Stimulated activated CD4-positive, alpha-beta T cell treated with anti-CD3 and anti-CD28 coated beads, Interleukin-2, amount 100 ng/mL, for 48 hours (primary cell): ENCODE measurements around the gene SCRN1.
"Not testable (repeated sequence)": the region's sequence is repeated elsewhere in the genome, so short reads cannot be mapped to it uniquely, and the experiment has no call there.

ENCODE experiments used
- DNase-seq, 2 donors: peaks; one replicate each; pipeline ENCODE4 v3.0.0-alpha.2; 2020

SCRN1 gene

DNA sequence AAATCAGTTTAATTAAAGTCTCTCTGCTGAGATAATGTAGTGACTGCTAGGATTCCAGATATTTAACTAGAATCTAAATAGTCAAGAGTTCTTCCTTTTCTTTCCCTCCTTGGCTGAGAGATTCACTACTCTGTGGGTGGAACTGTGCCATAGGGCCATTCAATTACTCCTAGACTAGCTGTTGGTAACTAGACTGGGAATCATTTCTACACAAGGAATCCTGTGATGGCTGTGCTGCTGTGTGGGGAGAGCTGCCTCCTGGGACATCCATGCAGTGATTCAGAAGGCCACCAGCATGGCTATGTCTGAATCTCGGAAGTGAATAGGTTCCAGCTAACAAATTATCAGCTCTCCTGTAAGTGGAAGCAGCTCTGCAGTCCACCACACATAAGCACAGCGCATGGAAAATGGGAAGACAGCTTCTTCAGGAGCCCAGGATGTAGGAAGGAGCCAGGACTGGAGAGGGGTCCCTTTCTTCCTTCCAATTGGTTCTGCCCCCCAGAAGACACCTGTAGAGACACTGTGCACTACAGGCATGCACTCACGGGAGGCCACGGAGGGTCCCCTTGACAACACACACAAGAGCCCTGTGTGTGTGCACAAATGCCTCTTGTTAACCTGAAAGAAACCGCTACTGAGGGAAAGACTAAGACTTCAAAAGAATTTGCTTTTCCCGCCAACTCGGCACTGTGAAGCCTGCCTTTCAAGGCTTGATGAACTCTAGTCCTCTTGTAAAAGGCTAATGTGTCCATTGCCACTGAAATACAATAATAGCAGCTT is 66.5 kb downstream of the SCRN1 start:
- DNase-seq, result no peak

DNA sequence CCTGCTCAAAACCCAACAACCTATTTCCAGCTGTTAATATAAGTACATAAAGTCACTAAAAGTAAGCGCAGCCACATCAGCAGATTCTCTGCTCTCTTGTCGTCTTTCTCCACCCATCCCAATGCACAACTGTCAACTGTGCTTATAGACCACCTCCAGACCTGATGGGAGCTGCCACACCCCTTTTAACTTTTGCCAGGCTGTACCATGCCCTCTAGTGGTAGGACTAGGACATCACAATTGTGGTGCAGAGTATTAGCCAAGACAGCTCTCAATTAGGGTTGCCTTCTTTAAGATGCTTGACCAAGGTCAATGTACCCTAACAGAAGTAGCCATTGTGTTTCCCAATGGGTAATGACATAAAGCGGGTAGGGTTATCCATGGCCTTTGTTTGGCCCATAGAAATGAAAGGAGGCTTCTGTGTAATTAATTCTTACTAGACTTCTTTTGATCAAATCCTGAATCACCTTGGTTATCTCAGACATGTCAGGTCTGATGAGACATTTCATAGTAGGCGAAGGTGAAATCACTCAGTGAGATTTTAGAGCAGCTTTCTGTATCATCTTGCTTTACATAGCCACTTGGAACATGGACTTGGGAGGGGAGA is 68.1 kb downstream of the SCRN1 start:
- DNase-seq, result peak; percentile 14 to 28

DNA sequence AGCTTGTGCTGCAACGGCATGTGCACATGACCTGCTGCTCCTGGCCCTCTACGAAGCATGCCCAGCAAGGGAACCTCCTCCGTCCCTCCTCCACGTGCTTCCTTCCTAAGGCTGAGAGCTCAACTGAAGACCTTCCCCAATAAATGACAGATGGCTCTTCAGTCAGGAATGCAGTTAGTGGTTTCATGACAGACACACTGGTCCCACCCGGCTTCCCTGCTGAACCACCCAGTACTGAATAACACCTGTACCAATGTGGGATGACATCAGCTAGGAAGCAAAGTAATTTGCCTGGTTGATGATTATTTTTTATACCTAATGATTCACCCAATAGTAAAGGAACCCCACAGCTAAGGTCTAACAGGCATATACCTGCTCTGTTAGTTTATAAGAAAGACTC is 69.1 kb downstream of the SCRN1 start:
- no peak for DNase-seq

DNA sequence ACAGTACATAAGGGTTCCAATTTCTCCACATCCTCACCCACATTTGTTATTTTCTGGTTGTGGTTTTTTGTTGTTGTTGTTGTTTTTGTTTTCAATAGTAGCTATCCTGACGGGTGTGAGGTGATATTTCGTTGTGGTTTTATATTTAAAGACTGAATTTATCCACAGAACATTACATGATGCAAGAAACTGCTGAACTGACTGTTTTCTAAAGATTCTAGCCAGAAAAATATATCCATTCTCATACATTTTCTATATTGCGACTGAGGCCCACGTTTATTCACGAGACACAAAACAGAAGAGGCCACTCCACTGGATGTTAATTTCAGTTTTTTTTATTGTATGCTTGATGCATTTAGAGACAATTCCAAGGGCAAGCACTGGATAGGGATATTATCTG is 69.8 kb downstream of the SCRN1 start:
- no peak for DNase-seq

DNA sequence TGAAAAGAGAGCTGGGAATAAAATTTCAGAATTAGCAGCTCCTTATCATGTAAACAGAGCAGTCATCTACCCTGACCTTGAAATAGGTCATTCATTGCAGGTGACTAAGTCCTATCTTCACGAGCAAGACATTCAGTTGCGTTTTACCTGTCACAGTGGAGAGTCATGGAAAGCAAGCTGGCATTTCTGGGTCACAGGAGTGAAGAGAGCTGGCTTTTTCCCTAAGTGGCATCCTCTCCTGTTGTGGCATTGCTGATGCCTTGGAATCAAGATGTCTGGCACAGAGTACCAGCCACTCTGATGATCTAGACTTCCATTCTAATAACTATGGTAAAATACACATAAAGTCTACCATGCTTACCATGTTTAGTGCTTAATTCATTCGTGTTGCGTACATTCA is 70.8 kb downstream of the SCRN1 start:
- no peak for DNase-seq

DNA sequence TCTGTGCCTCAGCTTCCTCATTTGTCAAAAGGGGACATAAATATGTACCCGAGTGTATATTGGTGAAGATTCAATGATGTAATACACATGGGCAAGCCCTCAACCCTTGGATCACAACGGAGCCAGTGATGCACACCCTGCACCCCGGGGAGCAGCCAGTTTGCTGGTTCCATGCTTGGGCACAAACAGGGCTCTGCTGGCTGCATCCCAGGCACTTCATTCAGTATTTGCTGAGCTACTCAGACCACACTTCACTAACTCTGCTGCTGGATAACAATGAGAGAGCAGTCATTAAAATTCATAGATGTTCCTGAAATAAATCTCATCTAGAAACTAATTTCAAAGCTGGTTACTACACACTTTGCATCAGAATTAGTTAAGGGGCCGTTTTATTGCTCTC is 72.0 kb downstream of the SCRN1 start:
- DNase-seq, result no peak

DNA sequence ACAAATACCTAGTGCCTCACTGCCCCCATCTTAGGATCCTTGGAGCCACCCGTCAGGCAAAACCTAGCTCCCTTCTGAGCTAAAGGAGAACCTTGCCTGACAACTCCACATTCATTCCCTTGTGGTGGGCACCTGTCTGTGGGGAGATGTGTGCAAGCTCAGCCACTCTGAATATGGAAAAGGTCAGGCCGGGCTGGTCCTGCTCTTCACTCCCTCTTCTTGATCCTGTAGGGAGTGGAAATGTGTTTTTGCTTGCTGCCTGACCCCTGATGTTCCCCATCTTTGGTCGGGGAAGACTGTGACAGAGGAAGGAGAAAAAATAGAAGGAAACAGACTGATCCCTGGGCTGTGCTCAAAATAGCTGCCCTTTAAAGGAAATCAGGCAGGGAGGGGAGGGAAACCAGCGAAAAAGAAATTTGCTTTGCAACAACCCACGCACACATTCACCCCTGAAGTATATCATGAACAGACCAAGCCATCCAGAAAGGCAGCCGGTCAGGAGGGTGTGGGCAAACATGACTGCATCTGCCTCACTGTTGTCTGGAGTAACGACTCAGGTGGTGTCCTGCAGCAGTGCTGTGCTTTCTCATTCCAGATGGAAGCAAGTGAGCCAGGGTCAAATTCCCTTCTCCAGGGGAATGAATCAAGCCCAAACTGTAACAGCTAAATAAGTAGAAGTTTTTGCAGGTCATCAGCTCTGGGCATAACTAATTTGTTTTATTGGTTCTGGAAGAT is 74.0 kb downstream of the SCRN1 start:
- DNase-seq, result no peak

DNA sequence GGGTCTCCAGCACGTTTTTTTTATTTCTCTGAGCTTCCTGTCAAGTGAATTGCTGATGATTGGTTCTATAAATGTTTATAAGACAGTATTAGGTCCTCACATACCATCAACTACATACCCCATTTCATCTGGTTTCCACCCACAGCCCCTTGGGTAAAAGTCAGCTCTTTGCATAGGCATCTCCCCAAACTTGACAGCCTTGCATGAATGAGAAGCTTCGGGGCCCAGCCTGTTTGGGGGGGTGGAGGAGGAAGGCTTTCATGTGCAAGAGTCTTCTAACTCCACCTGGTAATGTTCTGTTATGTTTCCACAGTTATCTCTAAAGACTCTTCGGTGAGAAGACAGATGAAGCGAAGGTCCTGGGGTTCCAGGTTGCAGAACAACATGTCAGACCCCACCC is 75.4 kb downstream of the SCRN1 start:
- no peak for DNase-seq

DNA sequence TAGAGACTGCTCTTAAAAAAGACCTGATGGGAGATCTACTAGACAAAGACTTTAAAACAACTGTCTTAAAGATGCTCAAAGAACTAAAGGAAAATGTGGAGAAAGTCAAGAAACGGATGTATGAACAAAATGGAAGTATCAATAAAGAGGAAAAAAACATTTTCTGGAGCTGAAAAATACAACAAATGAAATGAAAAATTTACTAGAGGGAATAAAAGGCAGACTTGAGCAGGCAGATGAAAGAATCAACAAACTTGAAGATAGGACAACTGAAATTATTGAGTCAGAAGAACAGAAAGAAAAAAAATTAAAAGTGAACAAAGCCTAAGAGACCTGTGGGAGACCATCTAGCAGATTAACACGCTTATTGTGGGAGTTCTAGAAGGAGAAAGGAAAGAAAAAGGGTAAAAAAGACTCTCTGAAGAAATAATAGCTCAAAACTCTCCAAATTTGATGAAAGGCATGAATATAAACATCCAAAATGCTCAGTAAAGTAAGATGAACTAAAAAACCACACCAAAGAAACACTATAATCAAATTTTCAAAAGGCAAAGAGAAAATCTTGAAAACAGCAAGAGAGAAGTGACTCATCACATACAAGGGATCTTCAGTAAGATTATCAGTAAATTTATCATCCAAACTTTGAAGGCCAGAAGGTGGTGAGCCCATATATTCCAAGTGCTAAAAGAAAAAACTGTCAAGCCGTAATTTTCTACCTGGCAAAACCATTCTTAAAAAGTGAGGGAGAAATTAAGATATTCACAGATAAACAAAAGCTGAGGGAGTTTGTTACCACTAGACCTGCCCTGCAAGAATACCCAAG is 83.2 kb downstream of the SCRN1 start:
- no peak for DNase-seq

DNA sequence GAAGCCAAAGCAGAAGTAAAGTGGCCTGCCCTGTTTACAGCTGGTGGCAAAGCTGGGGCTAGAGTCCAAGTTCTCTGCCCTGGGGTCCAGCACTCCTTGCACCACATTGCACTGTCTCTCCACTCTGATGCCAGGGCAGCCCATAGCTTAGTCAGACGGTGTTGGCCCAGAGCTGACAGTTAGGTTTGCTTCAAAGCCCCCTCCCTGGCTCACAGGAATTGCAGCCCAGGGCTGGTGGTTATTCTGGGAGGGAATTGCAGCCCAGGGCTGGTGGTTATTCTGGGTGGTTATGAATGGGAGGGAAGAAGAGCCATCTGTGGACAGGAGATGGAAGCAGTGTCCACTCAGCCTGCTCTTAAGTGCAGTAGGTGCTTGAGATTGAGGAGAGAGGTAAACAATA is 88.9 kb downstream of the SCRN1 start:
- DNase-seq, result no peak

DNA sequence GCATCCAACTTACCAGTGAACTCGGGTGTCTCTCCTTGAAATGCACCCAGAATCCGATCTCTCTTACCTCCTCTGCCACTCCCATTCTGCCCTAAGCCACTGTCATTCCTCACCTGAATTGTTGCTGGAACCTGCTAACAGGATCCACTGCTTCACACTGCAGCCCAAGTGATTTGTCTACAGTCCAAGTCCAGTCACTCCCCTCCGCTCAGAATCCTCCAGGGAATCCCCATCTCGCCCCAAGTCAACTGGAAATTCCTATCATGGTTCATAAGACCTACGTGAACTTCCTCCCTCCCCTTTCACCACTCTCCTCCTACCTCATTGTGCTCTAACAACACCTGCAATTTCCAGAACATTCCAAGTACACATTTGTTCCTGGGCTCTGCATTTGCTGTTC is 91.3 kb downstream of the SCRN1 start:
- no peak for DNase-seq

DNA sequence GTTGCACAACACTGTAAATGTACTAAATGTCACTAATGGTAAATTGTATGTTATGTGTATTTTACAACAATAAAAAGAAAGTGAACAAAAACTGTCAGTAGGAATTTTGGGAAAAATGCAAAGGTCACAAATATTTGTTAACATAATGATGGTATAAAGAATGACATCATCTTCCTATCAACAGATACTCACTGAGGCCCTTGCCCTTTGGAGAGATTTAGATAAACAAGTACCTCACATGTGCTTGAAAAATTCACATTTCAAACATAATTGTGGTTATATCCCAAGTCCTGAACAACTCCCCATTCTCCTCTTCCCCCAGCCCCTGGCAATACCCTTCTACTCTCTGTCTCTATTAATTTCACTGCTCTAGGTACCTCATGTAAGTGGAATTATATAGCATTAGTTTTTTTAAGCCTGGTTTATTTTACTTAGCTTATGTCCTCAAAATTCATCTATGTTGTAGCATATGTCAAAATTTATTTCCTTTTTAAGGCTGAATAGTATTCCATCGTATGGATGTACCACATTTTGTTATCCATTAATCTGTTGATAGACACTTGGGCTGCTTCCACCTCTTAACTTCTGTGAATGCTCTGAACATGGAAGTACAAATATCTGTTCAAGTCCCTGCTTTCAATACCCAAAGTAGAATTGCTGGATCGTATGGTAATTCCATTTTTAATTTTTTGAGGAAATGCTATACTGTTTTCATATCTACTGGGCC is 92.8 kb downstream of the SCRN1 start:
- no peak for DNase-seq

DNA sequence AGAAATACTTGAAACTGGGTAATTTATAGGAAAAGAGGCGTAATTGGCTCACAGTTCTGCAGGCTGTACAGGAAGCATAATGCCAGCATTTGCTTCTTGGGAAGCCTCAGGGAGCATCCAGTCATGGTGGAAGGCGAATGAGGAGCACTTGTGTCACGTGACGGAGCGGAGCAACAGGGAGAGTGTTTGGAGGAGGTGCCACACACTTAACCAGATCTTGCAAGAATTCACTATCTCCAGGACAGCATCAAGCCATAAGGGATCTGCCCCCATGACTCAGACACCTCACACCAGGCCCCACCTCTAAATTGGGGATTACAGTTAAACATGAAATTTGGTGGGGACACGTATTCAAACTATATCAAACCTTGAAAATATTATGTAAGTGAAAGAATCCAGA is 94.0 kb downstream of the SCRN1 start:
- no peak for DNase-seq

DNA sequence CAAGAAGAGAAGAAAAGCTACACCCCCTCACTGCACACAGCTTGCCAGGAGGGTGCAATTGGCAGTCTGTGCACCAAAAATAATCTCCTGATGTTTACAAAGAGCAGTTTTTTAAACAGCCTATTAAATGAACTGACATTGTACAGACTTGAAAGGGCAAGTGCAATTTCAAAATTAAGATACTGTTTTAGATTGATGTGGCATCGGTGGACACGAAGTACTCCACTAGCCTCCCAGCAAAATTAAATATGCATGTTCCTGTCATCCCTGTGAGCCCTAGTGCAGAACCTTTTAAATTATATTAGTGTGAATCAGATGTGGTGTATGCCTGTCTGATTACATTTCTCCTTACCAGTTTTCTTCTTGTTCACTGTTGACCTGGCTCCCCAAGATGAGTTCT is 95.3 kb downstream of the SCRN1 start:
- DNase-seq, result no peak

DNA sequence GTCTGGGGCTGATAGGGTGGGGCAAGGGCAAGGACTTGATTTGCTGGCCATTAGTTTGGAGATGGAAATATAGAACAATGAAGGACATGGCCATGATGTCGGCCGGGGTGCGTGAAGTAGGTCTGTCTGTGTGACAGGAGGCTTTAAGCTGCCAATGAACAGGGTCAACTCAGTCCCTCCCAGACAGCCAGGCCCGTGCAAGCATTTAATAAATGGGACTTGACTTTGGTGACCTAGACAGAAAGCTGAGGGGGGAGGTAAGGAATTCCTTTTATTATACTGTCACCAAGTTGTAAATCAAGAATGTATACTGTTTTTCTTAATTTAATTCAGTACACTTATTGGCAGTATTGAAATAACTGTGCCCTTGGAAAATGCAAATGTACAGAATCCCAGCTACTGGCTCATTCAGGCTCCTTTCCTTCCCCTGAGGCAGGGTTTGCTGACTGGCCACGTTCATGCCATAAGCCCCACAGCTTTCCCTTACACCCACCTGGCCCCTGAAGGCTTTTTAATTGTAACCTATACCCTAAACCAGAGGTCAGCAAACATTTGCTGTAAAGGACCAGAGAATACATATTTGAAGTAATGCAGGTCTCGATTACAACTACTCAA is 96.1 kb downstream of the SCRN1 start:
- DNase-seq, result no peak

DNA sequence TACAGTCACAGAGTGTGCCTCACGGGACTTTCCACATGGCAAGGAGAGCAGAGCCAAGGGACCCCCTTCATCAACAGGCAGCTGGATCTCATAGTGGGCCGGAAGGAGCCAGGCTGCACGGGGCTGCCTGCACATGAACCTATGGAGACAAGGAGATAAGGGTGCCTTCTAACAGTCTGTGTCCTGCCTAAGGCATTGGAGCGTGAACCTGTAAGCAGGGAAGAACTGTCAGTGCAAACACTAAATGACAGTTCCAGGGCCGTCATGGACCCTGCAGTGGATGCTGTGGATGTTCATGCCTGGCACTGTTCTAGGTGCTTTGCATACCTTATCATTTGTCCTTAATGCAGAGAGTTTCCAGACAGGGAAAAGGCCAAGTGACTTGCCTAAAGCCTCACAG is 97.4 kb downstream of the SCRN1 start:
- no peak for DNase-seq

DNA sequence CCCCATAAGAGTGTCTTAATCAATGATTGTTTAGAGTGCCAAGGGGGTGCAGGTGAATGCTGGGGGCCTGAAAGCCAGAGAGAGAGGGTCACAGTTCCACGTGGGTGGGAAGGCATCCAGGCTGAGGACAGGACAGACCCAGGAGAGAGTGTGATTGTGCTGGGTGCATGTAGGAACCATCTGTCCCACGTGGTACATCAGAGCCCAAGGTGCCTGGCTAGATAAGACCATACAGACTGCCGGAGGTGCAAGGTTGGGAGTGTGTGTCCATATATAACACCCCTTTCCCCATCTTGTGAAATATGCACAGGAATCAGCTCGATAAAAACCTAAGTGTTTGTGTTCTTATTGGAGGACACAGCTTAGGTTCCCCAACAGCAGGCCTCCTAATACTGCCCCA is 97.8 kb downstream of the SCRN1 start:
- no peak for DNase-seq

DNA sequence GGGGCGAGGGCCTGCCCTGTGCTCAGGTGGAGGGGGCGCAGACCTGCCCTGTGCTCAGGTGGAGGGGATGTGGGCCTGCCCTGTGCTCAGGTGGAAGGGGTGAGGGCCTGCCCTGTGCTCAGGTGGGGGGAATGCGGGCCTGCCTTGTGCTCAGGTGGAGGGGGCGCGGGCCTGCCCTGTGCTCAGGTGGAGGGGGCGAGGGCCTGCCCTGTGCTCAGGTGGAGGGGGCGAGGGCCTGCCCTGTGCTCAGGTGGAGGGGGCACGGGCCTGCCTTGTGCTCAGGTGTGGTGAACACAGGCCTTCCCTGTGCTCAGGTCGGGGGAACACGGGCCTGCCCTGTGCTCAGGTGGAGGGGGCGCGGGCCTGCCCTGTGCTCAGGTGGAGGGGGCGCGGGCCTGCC is 98.8 kb downstream of the SCRN1 start:
- not testable (repeated sequence) for DNase-seq

DNA sequence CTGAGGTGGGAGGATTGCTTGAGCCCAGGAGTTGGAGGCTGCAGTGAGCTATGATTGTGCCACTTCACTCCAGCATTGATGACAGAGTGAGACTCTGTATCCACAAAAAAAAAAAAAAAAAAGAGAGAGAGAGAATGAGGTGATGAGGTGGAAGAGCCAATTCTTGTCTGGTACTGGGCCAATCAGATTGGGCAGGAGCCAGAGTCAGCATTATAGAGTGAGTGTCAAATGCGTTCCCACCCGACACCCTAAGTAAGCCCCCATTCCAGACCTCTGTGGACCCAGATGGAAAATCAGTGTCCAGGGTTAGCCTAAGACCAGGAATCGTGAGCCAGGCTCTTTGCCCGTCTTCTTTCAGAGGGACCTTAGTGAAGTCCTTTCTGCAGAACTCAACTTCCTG is 99.3 kb downstream of the SCRN1 start:
- no peak for DNase-seq

DNA sequence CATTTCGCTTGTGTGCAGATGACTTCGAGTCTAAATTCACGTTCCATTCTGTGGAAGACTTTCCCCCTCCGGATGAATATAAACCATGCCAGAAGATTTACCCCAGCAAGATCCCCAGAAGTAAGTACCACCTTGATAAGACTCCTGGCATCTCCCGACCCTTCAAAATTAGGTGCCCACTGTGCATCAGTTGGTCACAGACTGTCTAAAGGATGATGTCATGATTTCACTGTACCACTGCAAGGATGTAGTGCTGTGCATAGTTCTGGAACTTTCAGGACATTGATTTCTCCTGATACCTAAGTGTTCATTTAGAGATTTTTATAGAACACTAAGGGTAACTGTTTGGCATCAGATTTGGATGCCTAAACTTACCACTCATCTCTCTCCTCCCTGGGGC is 100.3 kb downstream of the SCRN1 start:
- no peak for DNase-seq

DNA sequence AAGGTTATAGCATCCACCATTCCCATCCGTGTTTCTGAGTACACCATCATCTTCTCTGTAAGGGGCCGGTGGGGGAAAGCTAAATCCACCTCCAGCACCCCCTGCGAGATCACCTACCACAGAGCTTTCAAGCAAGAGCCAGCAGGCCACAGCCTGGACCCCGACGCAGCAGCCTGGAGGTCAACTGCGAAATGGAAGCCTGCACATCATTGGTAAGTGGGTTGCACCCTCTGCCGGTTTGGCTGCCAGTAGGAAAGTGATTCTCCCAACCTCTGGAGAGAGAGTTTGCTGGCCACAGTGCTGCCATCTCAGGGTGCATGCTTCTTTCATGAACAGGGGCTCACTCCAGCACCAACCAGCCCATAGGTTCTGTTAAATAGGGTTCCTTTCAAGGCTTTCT is 101.6 kb downstream of the SCRN1 start:
- no peak for DNase-seq

DNA sequence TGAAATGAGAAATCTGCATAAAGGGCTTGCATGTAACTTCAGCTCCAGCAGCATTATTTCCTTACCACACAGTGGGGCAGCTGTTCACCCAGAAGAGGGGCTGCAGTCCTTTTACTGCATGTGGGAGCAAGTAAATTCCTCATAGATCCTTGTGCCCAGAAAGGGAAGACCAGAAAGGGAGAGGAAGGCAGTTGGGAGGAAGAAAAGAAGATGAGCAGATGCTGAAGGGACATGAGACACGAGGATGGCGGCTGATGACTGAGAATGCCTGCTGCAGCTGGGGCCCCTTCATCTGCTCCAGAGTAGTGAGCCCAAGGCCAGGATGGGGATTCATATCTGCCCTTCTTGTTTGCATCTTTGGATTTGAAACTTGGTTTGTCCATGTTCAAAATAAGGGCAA is 102.8 kb downstream of the SCRN1 start:
- DNase-seq, result no peak
